GM12878 (cell line): ENCODE data around the gene FNDC8. TPM values are rescaled to one million over a fixed set of nuclear protein-coding genes. Genes with fewer than 3 reads are reported as not detected.

Experiments
- ATAC-seq: fragments of 200-7000 bp; cut with Tn5 transposase; 3 replicates; pipeline ENCODE4 v1.9.1; 2020; ENCODE audit warnings: mild to moderate bottlenecking, moderate library complexity
- BruUV-seq: library from RNA; stranded (reverse); fragments of 400-500 nt; replicated peaks from 2 replicates; lab custom pipeline; 2021; lab: Mats Ljungman, UMichigan
- CTCF ChIA-PET: fragments of 300-600 bp; sonication (Branson Sonifier 250); formaldehyde crosslinking; extraction: SDS; loops from one replicate; lab custom pipeline; 2021; ENCODE audit warnings: inconsistent platforms; lab: Yijun Ruan, JAX
- POLR2A ChIA-PET: fragments of 350-600 bp; formaldehyde crosslinking; extraction: SDS; loops from one replicate; lab custom pipeline; 2021; ENCODE audit warnings: inconsistent platforms; lab: Charles Lee
- RAD21 ChIA-PET: fragments of 300-600 bp; sonication (Branson Sonifier 250); formaldehyde crosslinking; loops from one replicate; lab custom pipeline; 2023; ENCODE audit warnings: antibody characterized with exemption; ENCODE audit not compliant: unreplicated experiment; lab: Charles Lee
- SMC1A ChIA-PET: fragments of 300-600 bp; sonication (Branson Sonifier 250); formaldehyde crosslinking; loops from one replicate; lab custom pipeline; 2023; ENCODE audit not compliant: unreplicated experiment, uncharacterized antibody; lab: Charles Lee
- DNase-seq: peaks from one replicate; pipeline ENCODE4 v3.0.0-alpha.2; 2011; ENCODE audit warnings: low read depth, low spot score
- FAIRE-seq: peaks from 3 replicates; lab custom pipeline; 2011; peaks lifted over from hg19 to GRCh38; lab: Jason Lieb, UNC
- H2AFZ ChIP-seq: 2 replicates; pipeline ENCODE4 v1.6.0; 2011; ENCODE audit warnings: low read depth, low read length, control low read depth; ENCODE audit not compliant: control insufficient read depth
- H3K27ac ChIP-seq: 2 replicates; pipeline ENCODE4 v1.5.1; 2011; ENCODE audit warnings: control low read depth; ENCODE audit not compliant: control insufficient read depth, insufficient read depth
- H3K27me3 ChIP-seq, 2 experiments: replicated peaks in 1 of 2; 2 replicates each; pipeline versions ENCODE4 v1.6.0 to v1.6.1; 2011; ENCODE audit warnings: low read length in 1 of 2; ENCODE audit not compliant: control insufficient read depth in 2 of 2, insufficient read depth in 2 of 2
- H3K36me3 ChIP-seq, 2 experiments: 2 replicates each; pipeline ENCODE4 v1.5.1; 2011; ENCODE audit warnings: low read length in 1 of 2; ENCODE audit not compliant: control insufficient read depth in 2 of 2, insufficient read depth in 2 of 2
- H3K4me1 ChIP-seq: 2 replicates; pipeline ENCODE4 v1.6.1; 2011; ENCODE audit warnings: mild to moderate bottlenecking, low read length, moderate library complexity, mixed read lengths; ENCODE audit not compliant: control insufficient read depth, insufficient read depth
- H3K4me2 ChIP-seq: 2 replicates; pipeline ENCODE4 v1.6.0; 2011; ENCODE audit warnings: control low read depth; ENCODE audit not compliant: control insufficient read depth, insufficient read depth
- H3K4me3 ChIP-seq: fragments of 200-600 bp; sonication (generic); 2 replicates; pipeline ENCODE4 v1.5.1; 2016
- H3K79me2 ChIP-seq: 2 replicates; pipeline ENCODE4 v1.6.0; 2011; ENCODE audit warnings: low read length; ENCODE audit not compliant: control insufficient read depth, insufficient read depth
- H3K9ac ChIP-seq: 2 replicates; pipeline ENCODE4 v1.8.0; 2011; ENCODE audit warnings: low read length, control low read depth, mixed read lengths; ENCODE audit not compliant: control insufficient read depth, insufficient read depth
- H3K9me3 ChIP-seq: replicated peaks from 3 replicates; pipeline ENCODE4 v1.5.1; 2011; ENCODE audit warnings: mild to moderate bottlenecking, low read length; ENCODE audit not compliant: control insufficient read depth, insufficient read depth
- H4K20me1 ChIP-seq: 2 replicates; pipeline ENCODE4 v1.6.0; 2011; ENCODE audit not compliant: control insufficient read depth, insufficient read depth
- BHLHE40 ChIP-seq, 2 experiments: fragments of 450-650 bp in 1 of 2; IDR thresholded peaks; 2 replicates each; pipeline ENCODE4 v1.6.1; 2011 to 2017; ENCODE audit warnings: low read depth in 2 of 2, borderline replicate concordance in 1 of 2, improper control_type of control experiment in 1 of 2, low read length in 1 of 2, mild to moderate bottlenecking in 1 of 2
- BMI1 ChIP-seq: fragments of 450-650 bp; IDR thresholded peaks from 2 replicates; pipeline ENCODE4 v1.6.1; 2016; ENCODE audit warnings: mild to moderate bottlenecking, moderate library complexity, borderline replicate concordance
- E2F8 ChIP-seq: fragments of 450-650 bp; IDR thresholded peaks from 2 replicates; pipeline ENCODE4 v1.6.1; 2018; ENCODE audit warnings: mild to moderate bottlenecking, low read depth, moderate library complexity; ENCODE audit not compliant: partially characterized antibody
- FOS ChIP-seq: IDR thresholded peaks from 3 replicates; pipeline ENCODE4 v1.6.1; 2011; ENCODE audit warnings: borderline replicate concordance; ENCODE audit not compliant: insufficient read length; ENCODE audit errors: extremely low read depth
- GABPA ChIP-seq: IDR thresholded peaks from 2 replicates; pipeline ENCODE4 v1.6.1; 2014; ENCODE audit warnings: antibody characterized with exemption, low read depth, mild to moderate bottlenecking, inconsistent platforms
- HDGF ChIP-seq: fragments of 450-650 bp; IDR thresholded peaks from 2 replicates; pipeline ENCODE4 v1.6.1; 2016; ENCODE audit warnings: antibody characterized with exemption
- NR2F1 ChIP-seq: fragments of 450-650 bp; conservative IDR thresholded peaks from 2 replicates; pipeline ENCODE4 v1.6.1; 2017; ENCODE audit warnings: mild to moderate bottlenecking
- RB1 ChIP-seq: fragments of 450-650 bp; formaldehyde crosslinking; IDR thresholded peaks from 2 replicates; pipeline ENCODE4 v1.6.1; 2017; ENCODE audit warnings: mild to moderate bottlenecking, borderline replicate concordance
- REST ChIP-seq: IDR thresholded peaks from 2 replicates; pipeline ENCODE4 v1.6.1; 2012; ENCODE audit warnings: mild to moderate bottlenecking, low read depth, low read length
- SMC3 ChIP-seq: IDR thresholded peaks from 2 replicates; pipeline ENCODE4 v1.6.1; 2011; ENCODE audit warnings: low read length, improper control_type of control experiment, borderline replicate concordance
- SUZ12 ChIP-seq: fragments of 200-600 bp; sonication (generic); IDR thresholded peaks from one replicate; pipeline ENCODE4 v1.6.1; 2018; ENCODE audit warnings: antibody characterized with exemption, mild to moderate bottlenecking; ENCODE audit not compliant: unreplicated experiment
- WGBS: methylation state at CpG from one replicate; pipeline ENCODE4 v1.1.6; 2016; ENCODE audit warnings: low lambda C conversion rate; ENCODE audit not compliant: insufficient replicate concordance, insufficient coverage; ENCODE audit errors: missing lambda C conversion rate; 5-methylcytosine and 5-hydroxymethylcytosine counted together
- in situ Hi-C: fragments of 300-500 bp; cut with MboI; formaldehyde crosslinking; loops from 9 replicates; pipeline ENCODE4 v1.14.3; 2018; ENCODE audit warnings: mixed read lengths
- intact Hi-C: fragments of 100-400 bp; cut with micrococcal nuclease; formaldehyde crosslinking; loops from one replicate; pipeline ENCODE4 v1.14.2; 2022; ENCODE audit not compliant: unreplicated experiment
- polyA plus RNA-seq, 11 experiments: library from polyadenylated mRNA; depleted of rRNA in 4 of 11; unstranded in 6 of 11; stranded (reverse) in 5 of 11; fragments of >200 nt; fragmentation: Nextera tagmentation in 4 of 11; fragmentation: Illumina TruSeq in 1 of 11; extraction: Ambion mirVana in 4 of 11; extraction: Trizol in 1 of 11; gene quantifications; 1 replicate in 1 of 11; 2 replicates in 10 of 11; pipeline versions ENCODE4 v1.2.1 to v1.2.3, GENCODE V29; 2011 to 2016; ENCODE audit warnings: inconsistent platforms in 2 of 11, missing spikeins in 2 of 11, low read depth in 1 of 11
- total RNA-seq, 4 experiments: library from RNA; depleted of rRNA in 3 of 4; stranded (reverse); fragments of >200 nt in 3 of 4; fragmentation: Illumina TruSeq in 1 of 4; extraction: Trizol in 1 of 4; gene quantifications; 2 replicates each; pipeline versions ENCODE4 v1.2.1 to v1.2.3, GENCODE V29; 2013 to 2021
- TF ChIP-seq, protein P1 (sequence below): IDR thresholded peaks from 2 replicates; pipeline ENCODE4 v1.6.1; 2011; ENCODE audit warnings: low read depth, low read length, improper control_type of control experiment, borderline replicate concordance

Gene FNDC8
- total and polyA plus RNA-seq, 10 of the 15 experiments (the other 5 are each of a cell fraction or from before 2014, with no cell fraction given): 0.06 to 0.15 (median 0.11) TPM; not detected in 7

DNA sequence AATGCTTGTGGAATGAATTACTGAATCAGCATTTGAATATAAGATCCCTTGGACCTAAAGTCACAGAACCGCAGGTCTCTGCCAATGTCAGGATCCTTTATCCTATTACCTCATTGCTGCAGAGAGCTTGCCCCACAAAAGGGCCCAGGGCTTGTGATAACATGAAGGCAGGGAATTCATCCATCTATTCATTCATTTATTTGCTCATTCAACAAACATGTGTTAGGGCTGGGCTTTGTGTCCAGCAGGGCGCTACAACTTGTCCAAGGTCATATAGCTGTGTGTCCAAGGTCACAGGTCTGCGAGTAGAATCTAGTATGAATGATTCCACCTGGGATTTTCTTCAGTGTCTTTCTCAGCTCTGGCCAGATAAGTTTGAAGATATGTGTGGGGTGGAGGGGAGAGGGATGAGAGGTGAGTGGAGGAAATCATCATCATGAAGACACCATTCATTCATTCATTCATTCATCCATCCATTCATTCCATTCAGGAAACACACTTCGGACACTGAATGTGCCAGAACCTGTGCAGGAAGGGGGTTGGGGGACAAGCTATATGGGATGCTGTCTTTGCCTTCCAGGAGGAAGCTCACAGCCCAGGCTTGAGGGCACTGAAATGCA, 24.9 kb downstream of the FNDC8 start:
- POLR2A ChIA-PET: interaction anchor here (0.6 kb wide), 1 partner anchor 22 kb away, joined by 7 read pairs; no protein-coding TSS in a partner anchor
- no peak for DNase-seq
- no peaks in the 10 kb centered on the region for H3K9me3 ChIP-seq
- intact Hi-C loops: loop anchor here (10.0 kb wide), 1 partner anchor 388 kb away; the partner anchor contains the start of gene SLFN12L
- no peak overlapping the region for H3K4me3 ChIP-seq
- H3K79me2 ChIP-seq: peaks cover 9% of the 10 kb centered on the region
- ATAC-seq: no peak
- no TSS peak for BruUV-seq
- no peak for FAIRE-seq
- CTCF ChIA-PET: no interaction called here
- no peaks in the 10 kb centered on the region for H3K36me3 ChIP-seq
- no peak overlapping the region for H3K27ac ChIP-seq
- WGBS: 72% methylated on average over 4 of the region's 4 CpGs
- H3K4me2 ChIP-seq: no peak overlapping the region
- H2AFZ ChIP-seq: no peak overlapping the region
- in situ Hi-C loops: no loop called here
- no peaks in the 10 kb centered on the region for H3K4me1 ChIP-seq
- no peak overlapping the region for H3K9ac ChIP-seq
- peaks cover 0 to 2% of the 10 kb centered on the region in 2 experiments; a peak in 1 of 4 replicates for H3K27me3 ChIP-seq
- SMC1A ChIA-PET: no interaction called here
- RAD21 ChIA-PET: interaction anchor here (1.3 kb wide), 1 partner anchor 16 kb away, joined by 3 read pairs; no protein-coding TSS in a partner anchor
- no peaks in the 10 kb centered on the region for H4K20me1 ChIP-seq
- no peak for TF ChIP-seq FOS
- TF ChIP-seq SUZ12: no peak
- TF ChIP-seq, protein P1, sequence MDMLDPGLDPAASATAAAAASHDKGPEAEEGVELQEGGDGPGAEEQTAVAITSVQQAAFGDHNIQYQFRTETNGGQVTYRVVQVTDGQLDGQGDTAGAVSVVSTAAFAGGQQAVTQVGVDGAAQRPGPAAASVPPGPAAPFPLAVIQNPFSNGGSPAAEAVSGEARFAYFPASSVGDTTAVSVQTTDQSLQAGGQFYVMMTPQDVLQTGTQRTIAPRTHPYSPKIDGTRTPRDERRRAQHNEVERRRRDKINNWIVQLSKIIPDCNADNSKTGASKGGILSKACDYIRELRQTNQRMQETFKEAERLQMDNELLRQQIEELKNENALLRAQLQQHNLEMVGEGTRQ: no peak
- no peak for TF ChIP-seq RB1
- no peak for TF ChIP-seq E2F8
- no peak for TF ChIP-seq GABPA
- TF ChIP-seq NR2F1: no peak
- no peak for TF ChIP-seq SMC3
- no peak for TF ChIP-seq BMI1
- TF ChIP-seq BHLHE40 (IDR thresholded peaks at IDR 0.05; ENCODE audit: borderline replicate concordance in 1 of 2, low read depth in 2 of 2, low read length in 1 of 2): no peak
- no peak for TF ChIP-seq HDGF
- no peak for TF ChIP-seq REST
- TF ChIP-seq, all 136 proteins: peak for 0
